HG03139 (cell line): ENCODE measurements around the gene DCTN5.
"Not testable (repeated sequence)": the region's sequence is repeated elsewhere in the genome, so short reads cannot be mapped to it uniquely, and the experiment has no call there.

Experiments used
- ATAC-seq: cut with Tn5 transposase; IDR thresholded peaks from one replicate; pipeline ENCODE4 v1.9.1; 2021; ENCODE audit not compliant: unreplicated experiment

DCTN5 gene

GRCh38 chr16:23692190-23692837 lies 51.0 kb downstream of the DCTN5 start:
- ATAC-seq, result no peak

DNA sequence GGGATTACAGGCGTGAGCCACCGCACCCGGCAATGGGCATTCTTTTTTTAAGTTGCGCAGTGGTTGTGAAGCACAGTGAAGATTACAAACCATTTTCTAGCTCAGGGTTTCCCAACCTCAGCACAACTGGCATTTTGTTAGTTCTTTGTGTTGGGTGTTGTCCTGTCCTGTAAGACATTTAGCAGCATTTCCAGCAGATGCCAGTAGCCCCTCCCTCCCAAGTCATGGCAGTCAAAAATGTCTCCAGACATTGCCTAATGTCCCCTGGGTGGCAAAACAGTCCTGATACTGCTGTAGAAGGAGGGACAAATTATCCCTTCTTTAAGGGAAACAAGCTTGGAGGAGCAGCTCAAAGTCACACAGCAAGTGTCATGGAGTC lies 53.0 kb downstream of the DCTN5 start:
- no peak for ATAC-seq

DNA sequence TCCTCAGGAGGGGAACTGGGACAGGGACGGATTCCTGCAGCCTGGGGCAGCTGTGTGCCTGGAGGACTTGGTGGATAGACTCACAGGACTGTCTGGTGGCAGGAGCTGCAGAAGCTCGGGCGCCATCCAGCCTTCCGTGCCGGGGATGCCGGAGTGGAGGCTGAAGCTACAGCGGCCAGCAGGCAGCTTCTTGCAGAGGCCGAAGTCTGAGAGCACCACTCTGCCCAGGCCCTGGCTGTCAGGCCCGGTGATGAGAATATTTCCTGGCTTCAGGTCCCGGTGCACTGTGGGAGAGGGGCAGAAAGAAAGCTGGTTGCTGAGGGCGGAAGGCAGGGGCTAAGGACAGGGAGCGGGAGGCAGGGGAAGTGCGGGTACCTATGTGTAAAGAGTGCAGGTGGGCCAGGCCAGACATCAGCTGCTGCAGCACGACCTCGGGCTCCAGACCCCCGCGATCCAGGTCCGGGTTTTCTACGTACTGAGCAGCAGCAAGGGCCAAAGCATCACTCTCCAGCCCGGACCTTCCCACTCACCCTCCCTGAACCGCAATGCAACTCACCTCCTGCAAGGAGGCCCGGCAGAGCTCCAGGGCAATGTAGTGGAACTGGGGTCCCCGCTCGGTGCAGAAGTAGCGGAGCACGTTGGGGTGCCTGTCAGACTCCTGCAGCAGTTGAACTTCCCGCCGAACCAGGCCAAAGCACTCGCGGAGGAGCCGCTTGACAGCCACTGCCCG lies 53.5 kb downstream of the DCTN5 start:
- ATAC-seq, result no peak

GRCh38 chr16:23695756-23696155 lies 54.5 kb downstream of the DCTN5 start:
- ATAC-seq, result no peak

GRCh38 chr16:23699100-23699499 lies 57.8 kb downstream of the DCTN5 start:
- no peak for ATAC-seq

GRCh38 chr16:23700093-23700492 lies 58.8 kb downstream of the DCTN5 start:
- no peak for ATAC-seq

DNA sequence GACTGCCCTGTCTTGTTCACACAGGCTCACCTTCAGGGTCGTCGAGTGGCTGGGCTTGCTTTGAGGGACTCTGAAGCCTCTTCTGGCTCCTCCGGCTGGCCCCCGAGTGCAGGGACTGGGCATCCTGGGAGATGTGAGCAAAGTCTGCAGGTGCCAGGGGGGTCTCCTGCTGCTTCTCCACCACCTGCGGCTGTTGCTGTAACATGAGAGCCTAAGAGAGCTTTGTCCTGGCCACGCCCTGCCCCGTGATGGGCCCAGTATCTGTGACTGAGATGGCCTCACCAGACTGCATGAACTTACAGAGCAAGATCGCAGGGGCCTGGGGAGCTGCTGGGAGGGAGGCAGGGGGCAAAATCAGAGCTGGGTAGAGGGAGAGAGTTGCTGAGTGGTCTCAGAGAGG lies 59.2 kb downstream of the DCTN5 start:
- ATAC-seq, result no peak

- ATAC-seq, result no peak
Observed at GRCh38 chr16:23701045-23701444, 59.8 kb downstream of the DCTN5 start.

DNA sequence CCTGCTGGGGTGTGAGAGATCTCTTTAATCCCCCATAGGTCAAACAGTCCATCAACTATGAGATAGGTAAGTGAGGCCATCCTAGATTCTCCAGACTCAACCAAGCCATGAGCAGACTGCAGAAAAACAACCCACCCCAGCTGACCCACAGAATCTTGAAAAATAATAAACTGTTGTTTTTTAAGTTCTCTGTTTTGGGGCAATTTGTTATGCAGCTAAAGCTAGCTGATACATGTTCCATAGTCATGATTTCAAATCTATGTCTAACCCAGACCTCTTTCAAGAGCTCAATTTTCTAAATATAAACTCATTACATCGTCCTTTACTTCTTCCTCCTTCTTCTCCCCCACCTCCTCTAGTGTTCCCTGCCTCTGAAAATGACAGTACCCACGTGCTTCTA lies 61.7 kb downstream of the DCTN5 start:
- no peak for ATAC-seq

- ATAC-seq, result no peak
Observed at GRCh38 chr16:23704772-23705516, 63.7 kb downstream of the DCTN5 start.

DNA sequence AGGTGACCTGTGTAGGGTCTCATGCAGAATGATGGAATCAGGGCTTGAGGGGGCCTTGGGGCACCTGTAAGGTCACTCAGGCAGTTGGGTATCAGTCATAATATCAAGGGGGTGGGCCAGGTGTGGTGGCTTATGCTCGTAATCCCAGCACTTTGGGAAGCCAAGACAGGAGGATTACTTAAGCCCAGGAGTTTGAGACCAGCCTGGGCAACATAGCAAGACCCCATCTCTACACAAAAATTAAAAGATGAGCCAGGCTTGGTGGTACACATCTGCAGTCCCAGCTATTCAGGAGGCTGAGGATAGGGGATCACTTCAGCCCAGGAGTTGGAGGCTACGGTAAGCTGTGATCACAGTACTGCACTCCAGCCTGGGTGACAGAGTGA lies 64.2 kb downstream of the DCTN5 start:
- no peak for ATAC-seq

DNA sequence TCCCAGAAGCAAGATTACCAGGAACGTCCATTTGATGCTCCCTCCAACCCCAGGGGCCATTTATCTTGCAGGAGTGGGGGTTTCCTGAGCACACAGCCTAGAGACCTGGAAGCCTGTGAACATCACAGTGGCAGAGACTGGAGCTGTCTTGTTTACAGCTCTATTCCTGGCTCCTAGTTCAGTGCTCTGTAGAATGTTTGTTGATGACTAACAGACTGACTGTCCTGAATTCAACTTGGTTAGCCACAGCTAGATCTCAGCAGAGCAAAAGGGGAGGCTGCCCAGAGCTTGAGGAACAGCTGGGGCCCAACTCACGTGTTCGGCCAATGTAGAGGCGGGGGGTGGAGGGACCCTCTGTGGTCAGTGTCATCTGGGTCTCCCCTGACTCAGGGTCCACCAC lies 65.2 kb downstream of the DCTN5 start:
- no peak for ATAC-seq

DNA sequence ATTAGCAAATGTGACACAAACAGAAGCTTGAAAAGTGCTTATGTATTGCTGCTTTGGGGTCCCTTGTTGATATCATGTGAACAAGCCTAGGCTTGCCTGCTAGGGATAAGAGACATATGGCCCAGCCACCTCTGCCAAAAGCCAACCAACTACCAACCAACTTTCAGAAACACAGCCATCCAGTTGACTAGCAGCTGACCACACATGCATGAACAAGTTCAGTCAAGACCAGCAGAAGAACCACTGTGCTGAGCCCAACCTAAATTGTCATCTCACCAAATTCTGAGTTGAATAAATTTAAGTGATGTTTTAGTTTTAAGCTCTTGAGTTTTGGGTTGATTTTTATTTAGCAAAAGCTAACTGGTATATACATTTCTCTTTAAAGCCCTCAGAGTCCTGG lies 68.3 kb downstream of the DCTN5 start:
- no peak for ATAC-seq

DNA sequence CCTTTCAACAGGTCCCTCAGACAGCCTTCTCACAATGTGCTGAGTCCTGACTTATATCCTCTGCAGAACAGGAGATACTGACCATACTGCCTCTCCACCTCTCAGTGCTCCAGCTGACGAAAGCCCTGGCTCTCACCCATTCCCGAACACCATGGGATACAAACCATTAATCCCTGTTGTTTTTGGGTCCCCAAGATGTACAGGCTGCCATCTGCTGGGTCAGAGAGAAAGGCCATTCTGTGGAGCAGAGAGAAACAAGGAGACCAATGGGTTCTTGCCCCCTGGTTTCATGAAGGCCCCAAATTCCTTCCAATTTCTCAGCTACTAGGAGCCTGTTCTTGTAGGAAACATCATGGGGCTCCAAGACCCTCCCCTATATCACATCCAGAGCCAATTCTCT lies 68.7 kb downstream of the DCTN5 start:
- no peak for ATAC-seq

DNA sequence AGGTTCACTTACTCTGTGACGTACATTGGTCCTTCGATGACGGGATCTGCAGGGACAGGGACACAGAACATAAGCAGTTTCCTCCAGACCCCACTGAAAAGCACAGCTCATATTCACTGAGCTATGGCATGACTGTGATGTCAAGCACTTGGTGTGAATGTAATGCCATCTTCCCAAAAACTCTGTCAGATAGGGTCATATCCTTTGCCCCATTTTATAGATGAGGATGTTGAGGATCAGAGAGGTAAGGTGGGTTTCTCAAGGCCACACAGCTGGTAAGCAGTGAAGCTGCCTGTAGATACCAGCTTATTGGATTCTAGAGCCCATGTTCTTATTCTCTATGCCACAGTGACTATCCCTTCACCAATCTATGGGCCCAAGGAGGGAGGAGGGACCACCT lies 69.2 kb downstream of the DCTN5 start:
- no peak for ATAC-seq

DNA sequence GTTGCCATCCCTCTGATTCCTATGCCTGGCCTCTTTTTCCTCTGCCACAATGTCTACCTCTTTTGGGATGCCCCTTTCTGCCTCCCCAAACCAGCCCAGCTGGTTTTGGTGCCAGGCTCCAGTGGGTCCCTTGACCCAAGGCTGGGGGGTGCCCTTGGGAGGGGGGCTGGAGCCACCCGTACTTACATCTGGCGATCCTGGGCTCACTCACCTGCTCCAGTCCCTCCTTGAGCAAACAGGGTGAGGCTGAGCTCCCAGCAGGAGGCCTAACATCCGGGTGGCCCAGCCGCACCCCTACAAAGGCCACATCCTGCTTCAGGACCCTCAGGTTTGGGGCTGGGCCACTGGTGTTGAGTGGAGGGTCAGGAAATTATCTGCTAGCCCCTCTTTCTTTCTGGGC lies 70.5 kb downstream of the DCTN5 start:
- no peak for ATAC-seq

DNA sequence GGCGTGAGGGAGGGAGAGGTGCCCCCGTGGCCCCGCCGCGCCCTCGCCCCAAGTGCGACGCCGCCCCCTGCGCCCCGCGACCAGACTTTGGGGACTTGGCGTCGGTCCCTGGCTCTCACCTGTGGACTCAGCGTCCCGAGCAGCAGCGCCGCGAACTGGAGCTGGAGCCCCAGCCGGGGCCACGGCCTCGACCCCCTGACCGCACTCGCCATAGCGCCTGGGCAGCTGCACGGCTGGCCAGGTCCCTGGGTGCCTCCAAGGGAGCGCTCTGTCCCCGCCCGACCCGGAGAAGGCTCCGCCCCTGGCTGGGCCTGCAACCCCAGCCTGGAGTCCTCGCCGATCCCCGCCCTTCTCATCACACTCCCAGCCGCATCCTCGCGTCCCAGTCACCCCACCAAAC lies 71.7 kb downstream of the DCTN5 start, which contains the start of gene ERN2:
Gene ERN2, minus strand, starts transcription at position 247 of the 400 bp plus-strand sequence. Its CDS starts 35 bp downstream, at position 212.
- ATAC-seq, result no peak

DNA sequence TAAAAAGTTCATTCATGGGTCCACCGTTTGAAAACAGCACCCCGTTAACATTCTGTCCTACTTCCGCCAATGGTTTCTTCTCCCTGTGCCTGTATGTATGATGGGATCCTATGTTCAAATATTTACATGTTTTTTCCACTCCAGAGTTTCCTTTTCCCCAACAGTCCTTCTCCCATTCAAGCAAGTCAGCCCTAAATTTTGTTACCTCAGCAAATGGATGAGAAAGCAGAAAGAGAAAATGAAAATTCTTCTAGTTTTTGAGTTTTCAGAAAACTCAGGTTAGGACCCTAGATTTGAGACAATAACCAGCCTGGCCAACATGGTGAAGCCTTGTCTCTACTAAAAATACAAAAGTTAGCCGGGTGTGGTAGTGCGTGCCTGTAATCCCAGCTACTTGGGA lies 75.2 kb downstream of the DCTN5 start:
- ATAC-seq, result no peak

DNA sequence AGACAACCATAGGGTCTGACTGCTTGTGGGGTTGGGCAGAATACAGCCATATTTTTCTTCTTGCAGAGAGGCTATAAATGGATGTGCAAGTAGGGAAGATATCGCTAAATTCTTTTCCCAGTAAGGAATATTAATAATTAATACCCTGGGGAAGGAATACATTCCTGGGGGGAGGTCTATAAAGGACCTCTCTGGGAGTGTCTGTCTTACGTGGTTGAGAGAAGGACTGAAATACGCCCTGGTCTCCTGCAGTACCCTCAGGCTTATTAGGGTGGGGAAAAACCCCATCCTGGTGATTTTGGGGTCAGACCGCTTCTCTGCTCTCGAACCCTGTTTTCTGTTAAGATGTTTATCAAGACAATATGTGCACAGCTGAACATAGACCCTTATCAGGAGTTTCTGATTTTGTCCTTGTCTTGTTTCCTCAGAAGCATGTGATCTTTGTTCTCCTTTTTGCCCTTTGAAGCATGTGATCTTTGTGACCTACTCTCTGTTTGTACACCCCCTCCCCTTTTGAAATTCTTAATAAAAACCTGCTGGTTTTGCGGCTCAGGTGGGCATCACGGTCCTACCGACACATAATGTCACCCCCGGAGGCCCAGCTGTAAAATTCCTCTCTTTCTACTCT lies 81.5 kb downstream of the DCTN5 start:
- not testable (repeated sequence) for ATAC-seq

DNA sequence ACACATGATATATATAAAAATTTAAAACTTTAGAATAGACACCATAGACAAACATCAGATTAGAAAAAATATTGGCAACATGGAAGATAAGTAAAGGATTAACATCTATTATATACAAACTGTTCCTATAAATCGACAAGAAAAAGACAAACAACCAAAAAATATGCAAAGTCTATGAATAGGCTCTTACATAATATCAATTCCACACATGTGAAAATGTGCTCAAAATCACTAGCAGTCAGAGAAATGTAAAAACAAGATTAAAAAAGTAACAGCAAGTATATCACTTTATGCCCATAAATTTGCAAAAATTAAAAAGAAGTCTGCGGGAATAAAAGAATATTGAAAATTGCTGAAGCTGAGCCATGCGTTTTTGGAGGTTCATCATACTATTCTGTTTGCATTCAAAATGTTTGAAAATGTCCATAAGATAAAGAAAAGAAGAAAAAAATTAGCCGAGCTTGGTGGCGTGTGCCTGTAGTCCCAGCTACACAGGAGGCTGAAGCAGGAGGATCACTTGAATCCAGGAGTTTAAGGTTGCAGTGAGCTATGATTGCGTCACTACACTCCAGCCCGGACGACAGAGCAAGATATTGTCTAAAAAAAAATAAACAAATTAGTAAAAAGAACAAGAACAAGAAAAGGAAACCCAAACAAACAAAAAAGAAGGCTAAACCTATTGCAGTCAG lies 83.0 kb downstream of the DCTN5 start:
- no peak for ATAC-seq

- no peak for ATAC-seq
Observed at GRCh38 chr16:23724785-23725131, 83.5 kb downstream of the DCTN5 start.
